ENCODE data around the gene SUB1.
"Not testable (repeated sequence)": the region's sequence is repeated elsewhere in the genome, so short reads cannot be mapped to it uniquely, and the experiment has no call there.

SUB1 gene

DNA sequence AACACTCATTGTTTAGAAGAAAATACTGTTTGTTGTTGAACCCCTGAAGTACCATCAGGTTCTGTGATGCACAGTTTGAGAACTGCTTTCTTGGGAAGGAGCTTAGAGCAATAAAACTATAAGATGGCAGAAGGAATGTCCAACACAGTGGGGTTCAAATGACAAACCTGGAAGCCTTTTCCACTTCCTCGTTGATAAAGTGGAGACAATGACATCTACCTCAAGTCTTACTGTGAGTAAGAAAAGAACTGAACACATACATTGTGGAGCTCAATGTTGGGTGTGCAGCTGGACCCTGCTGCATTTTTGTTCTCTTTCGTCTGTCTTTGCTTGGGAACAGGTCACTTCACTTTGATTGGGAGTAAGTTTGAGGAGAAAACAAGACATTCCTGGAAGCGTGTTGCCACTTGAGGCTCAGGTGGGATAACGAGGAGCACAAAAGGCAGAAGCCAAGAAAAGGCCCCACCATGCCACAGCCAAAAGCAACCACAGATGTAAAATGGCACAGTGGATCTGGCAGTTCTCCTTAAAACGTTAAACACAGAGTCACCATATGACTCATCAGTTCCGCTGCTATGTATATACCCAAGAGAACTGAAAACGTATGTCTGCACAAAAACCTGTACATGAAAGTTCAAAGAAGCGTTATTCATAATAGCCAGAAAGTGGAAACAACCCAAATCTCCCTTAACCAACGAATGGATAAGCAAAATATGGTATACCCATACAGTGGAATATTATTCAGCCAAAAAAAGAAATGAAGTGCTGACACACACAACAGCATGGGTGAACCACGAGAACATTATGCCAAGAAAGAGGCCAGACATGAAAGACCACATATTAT is 42.9 kb upstream of the SUB1 start:
- DNase-seq (ENCODE audit: low spot score) = peak; percentile 42
- TF ChIP-seq, protein P1, sequence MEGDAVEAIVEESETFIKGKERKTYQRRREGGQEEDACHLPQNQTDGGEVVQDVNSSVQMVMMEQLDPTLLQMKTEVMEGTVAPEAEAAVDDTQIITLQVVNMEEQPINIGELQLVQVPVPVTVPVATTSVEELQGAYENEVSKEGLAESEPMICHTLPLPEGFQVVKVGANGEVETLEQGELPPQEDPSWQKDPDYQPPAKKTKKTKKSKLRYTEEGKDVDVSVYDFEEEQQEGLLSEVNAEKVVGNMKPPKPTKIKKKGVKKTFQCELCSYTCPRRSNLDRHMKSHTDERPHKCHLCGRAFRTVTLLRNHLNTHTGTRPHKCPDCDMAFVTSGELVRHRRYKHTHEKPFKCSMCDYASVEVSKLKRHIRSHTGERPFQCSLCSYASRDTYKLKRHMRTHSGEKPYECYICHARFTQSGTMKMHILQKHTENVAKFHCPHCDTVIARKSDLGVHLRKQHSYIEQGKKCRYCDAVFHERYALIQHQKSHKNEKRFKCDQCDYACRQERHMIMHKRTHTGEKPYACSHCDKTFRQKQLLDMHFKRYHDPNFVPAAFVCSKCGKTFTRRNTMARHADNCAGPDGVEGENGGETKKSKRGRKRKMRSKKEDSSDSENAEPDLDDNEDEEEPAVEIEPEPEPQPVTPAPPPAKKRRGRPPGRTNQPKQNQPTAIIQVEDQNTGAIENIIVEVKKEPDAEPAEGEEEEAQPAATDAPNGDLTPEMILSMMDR (IDR thresholded peaks at IDR 0.05; ENCODE audit: extremely low read depth, insufficient read depth, missing control alignments) = no peak
- in situ Hi-C loops (cut with MboI; ENCODE audit: low pct_unique_long_range_greater_than_20kb, low sequenced_read_pairs, unreplicated experiment) = no loop called here

DNA sequence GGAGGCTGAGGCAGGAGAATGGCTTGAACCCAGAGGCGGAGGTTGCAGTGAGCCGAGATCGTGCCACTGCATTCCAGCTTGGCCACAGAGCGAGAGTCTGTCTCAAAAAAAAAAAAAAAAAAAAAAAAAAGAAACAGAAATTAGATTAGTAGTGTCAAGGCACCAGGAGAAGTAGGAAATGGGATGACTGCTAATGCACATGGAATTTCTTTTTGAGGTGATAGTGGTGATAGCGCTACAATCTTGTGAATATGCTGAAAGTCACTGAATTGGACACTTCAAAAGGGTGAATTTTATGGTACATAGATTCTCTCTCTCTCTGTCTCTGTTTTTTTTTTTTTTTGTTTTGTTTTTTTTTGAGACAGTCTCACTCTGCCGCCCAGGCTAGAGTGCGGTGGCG is 42.1 kb upstream of the SUB1 start:
- no peak for DNase-seq (ENCODE audit: low spot score)
- TF ChIP-seq, protein P1 (IDR thresholded peaks at IDR 0.05; ENCODE audit: extremely low read depth, insufficient read depth, missing control alignments) = no peak
- in situ Hi-C loops (cut with MboI; ENCODE audit: low pct_unique_long_range_greater_than_20kb, low sequenced_read_pairs, unreplicated experiment) = no loop called here

DNA sequence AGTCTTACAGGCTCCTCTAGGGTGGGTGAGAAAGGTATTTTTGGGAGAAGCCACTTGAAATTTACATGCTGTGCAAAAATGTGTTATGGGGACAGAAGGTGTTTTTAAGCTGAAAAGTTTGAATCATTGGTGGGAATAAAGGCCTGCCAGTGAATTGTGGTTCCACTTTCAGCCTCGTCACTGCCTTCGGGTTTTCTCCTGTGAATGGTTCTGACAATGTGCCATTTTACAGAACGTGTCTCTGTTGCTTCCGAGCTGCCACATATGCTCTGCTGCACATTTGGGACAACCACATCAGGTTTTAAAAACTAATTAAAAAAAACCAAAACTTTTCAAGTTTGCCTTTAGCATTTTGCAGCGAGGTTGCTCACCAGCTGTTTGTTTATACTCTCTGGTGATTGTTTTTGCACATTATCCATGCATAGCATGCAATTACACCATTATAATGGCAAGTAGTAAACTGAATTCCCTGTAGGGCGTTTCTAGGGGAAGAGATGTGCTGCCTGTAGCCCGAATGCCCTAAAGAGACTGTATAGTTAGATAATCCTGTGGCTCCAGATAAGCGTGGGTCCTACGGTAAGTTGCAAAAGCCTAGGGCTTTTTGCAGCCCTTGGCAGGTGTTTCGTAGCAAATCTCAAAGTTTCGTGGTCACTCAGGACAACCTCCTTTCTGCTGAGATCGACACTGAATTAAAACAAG is 40.1 kb upstream of the SUB1 start:
- TF ChIP-seq, protein P1 (IDR thresholded peaks at IDR 0.05; ENCODE audit: extremely low read depth, insufficient read depth, missing control alignments) = no peak
- no peak for DNase-seq (ENCODE audit: low spot score)
- in situ Hi-C loops (cut with MboI; ENCODE audit: low pct_unique_long_range_greater_than_20kb, low sequenced_read_pairs, unreplicated experiment) = no loop called here

- no peak for DNase-seq (ENCODE audit: low spot score)
- TF ChIP-seq, protein P1 (IDR thresholded peaks at IDR 0.05; ENCODE audit: extremely low read depth, insufficient read depth, missing control alignments) = no peak
- in situ Hi-C loops (cut with MboI; ENCODE audit: low pct_unique_long_range_greater_than_20kb, low sequenced_read_pairs, unreplicated experiment) = no loop called here
Observed at GRCh38 chr5:32551194-32551593, 34.2 kb upstream of the SUB1 start.

- in situ Hi-C loops (cut with MboI; ENCODE audit: low pct_unique_long_range_greater_than_20kb, low sequenced_read_pairs, unreplicated experiment) = no loop called here
- DNase-seq (ENCODE audit: low spot score) = no peak
- TF ChIP-seq, protein P1 (IDR thresholded peaks at IDR 0.05; ENCODE audit: extremely low read depth, insufficient read depth, missing control alignments) = no peak
Observed at GRCh38 chr5:32551865-32552264, 33.5 kb upstream of the SUB1 start.

GRCh38 chr5:32552491-32552890 is 32.9 kb upstream of the SUB1 start:
- in situ Hi-C loops (cut with MboI; ENCODE audit: low pct_unique_long_range_greater_than_20kb, low sequenced_read_pairs, unreplicated experiment); DNase-seq (ENCODE audit: low spot score): not testable (repeated sequence)

DNA sequence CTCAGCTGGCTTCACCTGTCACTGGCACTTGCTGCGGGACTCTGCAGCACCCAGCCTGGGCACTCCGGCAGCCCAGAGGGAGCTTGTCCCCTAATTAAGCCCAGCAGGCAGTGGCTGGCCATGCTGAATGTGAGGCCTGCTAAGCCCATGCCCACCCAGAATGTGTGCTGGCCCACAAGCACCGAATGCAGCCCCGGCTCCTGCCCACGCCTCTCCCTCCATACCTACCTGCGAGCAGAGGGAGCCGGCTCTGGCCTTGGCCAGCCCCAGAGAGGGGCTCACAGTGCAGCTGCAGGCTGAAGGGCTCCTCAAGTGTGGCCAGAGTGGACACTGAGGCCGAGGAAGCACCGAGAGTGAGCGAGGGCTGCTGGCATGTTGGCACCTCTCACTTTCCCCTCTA is 32.4 kb upstream of the SUB1 start:
- DNase-seq (ENCODE audit: low spot score) = no peak
- in situ Hi-C loops (cut with MboI; ENCODE audit: low pct_unique_long_range_greater_than_20kb, low sequenced_read_pairs, unreplicated experiment) = no loop called here
- TF ChIP-seq, protein P1 (IDR thresholded peaks at IDR 0.05; ENCODE audit: extremely low read depth, insufficient read depth, missing control alignments) = no peak

DNA sequence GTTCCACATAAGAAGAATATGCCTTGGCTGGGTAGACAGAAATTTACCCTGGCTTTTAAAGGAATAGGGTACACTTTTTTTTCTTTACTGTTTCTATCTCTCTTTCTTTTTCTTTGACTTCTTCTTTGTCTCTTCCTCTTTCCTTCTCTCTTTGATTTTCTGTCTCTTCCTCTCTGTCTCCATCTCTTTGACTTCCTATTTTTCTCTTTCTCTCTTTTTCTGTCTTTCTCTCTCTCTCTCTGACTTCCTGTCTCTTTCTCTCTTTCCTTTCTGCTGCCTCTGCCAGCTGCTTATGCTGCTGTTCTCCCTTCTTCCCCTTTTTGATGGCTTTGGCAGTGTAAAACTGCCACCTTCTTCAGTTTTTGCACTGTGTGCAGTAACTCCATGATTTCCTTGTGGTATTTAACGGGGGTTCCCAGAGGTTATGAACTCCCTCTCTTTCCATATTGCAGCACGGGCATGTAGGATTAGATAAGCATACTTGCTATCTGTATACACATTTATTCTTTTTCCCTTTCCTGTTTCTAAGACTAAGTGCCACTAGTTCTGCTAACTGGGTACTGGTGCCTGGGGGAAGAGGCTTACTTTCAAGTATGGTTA is 31.1 kb upstream of the SUB1 start:
- DNase-seq (ENCODE audit: low spot score); in situ Hi-C loops (cut with MboI; ENCODE audit: low pct_unique_long_range_greater_than_20kb, low sequenced_read_pairs, unreplicated experiment): not testable (repeated sequence)

- in situ Hi-C loops (cut with MboI; ENCODE audit: low pct_unique_long_range_greater_than_20kb, low sequenced_read_pairs, unreplicated experiment); DNase-seq (ENCODE audit: low spot score): not testable (repeated sequence)
Observed at GRCh38 chr5:32556543-32556942, 28.8 kb upstream of the SUB1 start.

Data from GM13977 (cell line).